Peyer's patch (tissue), 4 donors: Measurements from ENCODE around the gene SPATA2L. TPM values are rescaled to one million over a fixed set of nuclear protein-coding genes. Genes with fewer than 3 reads are reported as not detected.

Experiments used
- DNase-seq, 3 donors: peaks; one replicate each; pipeline ENCODE4 v3.0.0-alpha.2; 2017 to 2019
- H3K27ac ChIP-seq, 4 donors: fragments of 200-600 bp; sonication (generic); one replicate each; pipeline ENCODE4 v1.5.1; 2016 to 2019
- H3K27me3 ChIP-seq, 2 donors: fragments of 200-600 bp; sonication (generic); one replicate each; pipeline ENCODE4 v1.5.1; 2019
- H3K36me3 ChIP-seq, 3 donors: fragments of 200-600 bp; sonication (generic); one replicate each; pipeline ENCODE4 v1.5.1; 2016 to 2019
- H3K4me1 ChIP-seq, 4 donors: fragments of 200-600 bp; sonication (generic); one replicate each; pipeline ENCODE4 v1.5.1; 2016 to 2019
- H3K4me3 ChIP-seq, 4 donors: fragments of 200-600 bp; sonication (generic); 1 replicate in 3 of 4; 2 replicates in 1 of 4; pipeline ENCODE4 v1.5.1; 2016 to 2019; ENCODE audit warnings: mild to moderate bottlenecking in 1 of 4
- H3K9me3 ChIP-seq, 4 donors: fragments of 200-600 bp; sonication (generic); one replicate each; pipeline ENCODE4 v1.5.1; 2016 to 2019; ENCODE audit warnings: mild to moderate bottlenecking in 1 of 4
- POLR2A ChIP-seq, 2 donors: fragments of 450-650 bp; IDR thresholded peaks; one replicate each; pipeline ENCODE4 v1.5.1; 2017; ENCODE audit warnings: antibody characterized with exemption in 2 of 2, mild to moderate bottlenecking in 2 of 2, moderate library complexity in 2 of 2
- total RNA-seq, 4 donors: library from RNA; depleted of rRNA; stranded (reverse); fragments of >200 nt; gene quantifications; one replicate each; pipeline ENCODE4 v1.1.0, GENCODE V29; 2016
- TF ChIP-seq, protein P1 (sequence below), 6 experiments: fragments of 450-650 bp in 4 of 6; fragments of 200-600 bp in 2 of 6; sonication (generic) in 1 of 6; IDR thresholded peaks; one replicate each; pipeline ENCODE4 v1.5.1; 2017 to 2019; ENCODE audit warnings: antibody characterized with exemption in 6 of 6, mild to moderate bottlenecking in 3 of 6, moderate library complexity in 1 of 6

The SPATA2L gene
- total RNA-seq = 10 to 100 TPM; 19.0 to 44.7 (median 36.7) TPM

DNA sequence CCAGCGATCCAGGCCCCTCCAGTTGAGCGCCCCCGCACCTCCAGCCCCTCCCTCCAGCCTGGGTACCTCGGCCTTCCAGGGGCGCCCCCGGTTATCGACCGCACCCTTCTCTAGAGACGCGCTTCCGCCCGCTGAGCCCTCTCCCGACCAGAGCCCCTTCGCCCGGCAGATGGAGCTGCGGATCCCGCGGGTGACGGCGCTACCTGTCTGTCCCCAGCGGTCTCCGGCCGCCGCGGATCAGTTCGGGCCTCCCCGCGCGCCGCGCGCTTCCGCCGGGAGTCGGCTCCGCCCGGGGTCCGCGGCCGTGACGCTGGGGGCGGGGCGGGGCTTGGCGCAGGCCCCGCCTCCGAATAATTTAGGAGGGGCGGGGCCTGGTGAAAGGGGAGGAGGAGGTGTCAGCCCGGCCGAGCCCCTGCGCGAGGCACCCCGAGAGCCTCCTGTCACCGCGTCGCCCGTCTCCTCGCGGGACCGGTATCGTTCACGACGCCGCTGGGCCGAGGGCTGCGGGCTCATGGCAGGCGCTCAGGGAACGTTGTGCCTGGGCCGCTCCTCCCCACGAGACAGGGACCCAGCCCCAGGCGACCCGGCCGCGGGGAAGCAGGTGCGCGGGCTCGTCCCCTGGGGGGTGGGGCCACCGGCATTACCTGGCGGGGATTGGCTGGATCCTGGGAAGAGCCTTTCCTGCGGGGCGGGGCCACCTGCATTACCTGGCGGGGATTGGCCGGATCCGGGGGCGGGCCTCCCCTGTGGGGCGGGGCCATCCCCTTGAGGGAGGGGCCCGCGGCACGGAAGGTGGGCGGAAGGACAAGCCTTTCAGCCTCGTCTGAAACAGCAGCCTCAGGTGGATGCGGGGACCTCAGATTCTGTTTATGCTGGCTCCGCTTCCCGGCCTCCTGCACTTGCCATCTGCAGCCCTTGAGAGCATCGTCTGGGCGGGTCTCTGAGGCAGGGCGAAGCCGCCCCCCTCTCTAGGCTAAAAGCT is at the start of gene SPATA2L:
Gene SPATA2L (minus strand): TSS at position 281 of the 982 bp plus-strand sequence. CDS start 473 bp downstream, outside the sequence.
- Histone ChIP-seq H3K9me3 (no peaks in the 10 kb centered on the region), H3K27me3 (no peaks in the 10 kb centered on the region), H3K4me1 (peaks cover 0 to 35% (median 15%) of the 10 kb centered on the region in 4 donors), H3K27ac (peak within 1 kb of the TSS; percentile 88 to 95 (median 92)), H3K36me3 (peaks cover 0 to 16% (median 0%) of the 10 kb centered on the region in 3 donors), H3K4me3 (peak within 1 kb of the TSS; percentile 70 to 87 (median 78))
- DNase-seq = peak; percentile 97 to 99 (median 99)
- TF ChIP-seq POLR2A (IDR thresholded peaks at IDR 0.05) = peak; percentile 86 to 87
- TF ChIP-seq, protein P1, sequence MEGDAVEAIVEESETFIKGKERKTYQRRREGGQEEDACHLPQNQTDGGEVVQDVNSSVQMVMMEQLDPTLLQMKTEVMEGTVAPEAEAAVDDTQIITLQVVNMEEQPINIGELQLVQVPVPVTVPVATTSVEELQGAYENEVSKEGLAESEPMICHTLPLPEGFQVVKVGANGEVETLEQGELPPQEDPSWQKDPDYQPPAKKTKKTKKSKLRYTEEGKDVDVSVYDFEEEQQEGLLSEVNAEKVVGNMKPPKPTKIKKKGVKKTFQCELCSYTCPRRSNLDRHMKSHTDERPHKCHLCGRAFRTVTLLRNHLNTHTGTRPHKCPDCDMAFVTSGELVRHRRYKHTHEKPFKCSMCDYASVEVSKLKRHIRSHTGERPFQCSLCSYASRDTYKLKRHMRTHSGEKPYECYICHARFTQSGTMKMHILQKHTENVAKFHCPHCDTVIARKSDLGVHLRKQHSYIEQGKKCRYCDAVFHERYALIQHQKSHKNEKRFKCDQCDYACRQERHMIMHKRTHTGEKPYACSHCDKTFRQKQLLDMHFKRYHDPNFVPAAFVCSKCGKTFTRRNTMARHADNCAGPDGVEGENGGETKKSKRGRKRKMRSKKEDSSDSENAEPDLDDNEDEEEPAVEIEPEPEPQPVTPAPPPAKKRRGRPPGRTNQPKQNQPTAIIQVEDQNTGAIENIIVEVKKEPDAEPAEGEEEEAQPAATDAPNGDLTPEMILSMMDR (IDR thresholded peaks at IDR 0.05) = peak in 5 of 6 experiments; percentile 17 to 51 (median 38)

DNA sequence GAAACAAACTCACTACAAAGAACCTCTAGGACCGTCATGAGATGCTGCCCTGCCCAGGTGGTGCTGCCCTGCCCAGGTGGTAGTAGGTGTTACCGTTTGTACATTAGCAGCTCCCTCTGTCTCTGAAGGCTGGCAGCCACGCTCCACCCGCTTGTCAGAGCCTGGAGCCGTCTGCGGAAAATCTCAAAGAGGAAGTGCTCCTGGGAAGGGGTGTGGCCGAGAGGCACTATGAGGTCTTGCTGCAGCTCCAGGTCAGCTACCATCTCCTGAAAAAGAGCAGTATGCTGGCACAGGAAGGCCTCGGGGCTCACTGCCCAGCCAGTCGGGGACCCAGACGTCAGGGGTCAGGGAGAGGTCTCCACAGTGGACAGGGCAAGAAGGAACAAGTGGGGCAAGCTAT is 48.1 kb upstream of the SPATA2L start:
- Histone ChIP-seq H3K36me3 (peaks cover 0 to 28% (median 0%) of the 10 kb centered on the region in 3 donors), H3K9me3 (no peaks in the 10 kb centered on the region), H3K27ac (no peak overlapping the region), H3K27me3 (no peaks in the 10 kb centered on the region), H3K4me1 (peaks cover 0 to 6% (median 0%) of the 10 kb centered on the region in 4 donors), H3K4me3 (no peak overlapping the region)
- DNase-seq = no peak
- TF ChIP-seq, protein P1 (IDR thresholded peaks at IDR 0.05) = no peak
- TF ChIP-seq POLR2A (IDR thresholded peaks at IDR 0.05) = no peak

DNA sequence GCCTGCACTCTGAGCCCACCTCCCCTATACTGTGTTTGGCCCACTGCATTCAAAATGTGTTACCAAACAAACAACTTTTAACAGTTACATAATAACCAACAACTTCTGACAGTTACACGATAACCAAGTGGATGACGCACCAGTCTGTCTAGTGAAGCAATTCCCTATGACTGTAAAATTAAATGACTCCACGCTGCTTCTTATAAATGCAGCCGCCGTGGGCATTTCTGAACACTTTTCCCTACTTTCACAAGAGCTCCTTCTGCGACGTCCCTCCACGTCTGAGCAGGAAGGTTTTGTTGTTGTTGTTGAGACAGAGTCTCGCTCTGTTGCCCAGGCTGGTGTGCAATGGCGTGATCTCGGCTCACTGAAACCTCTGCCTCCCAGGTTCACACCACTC is 47.4 kb upstream of the SPATA2L start:
- H3K4me1 ChIP-seq = peaks cover 0 to 6% (median 0%) of the 10 kb centered on the region in 4 donors
- TF ChIP-seq, protein P1 (IDR thresholded peaks at IDR 0.05) = no peak
- TF ChIP-seq POLR2A (IDR thresholded peaks at IDR 0.05) = no peak
- H3K9me3 ChIP-seq = no peaks in the 10 kb centered on the region
- no peak overlapping the region for H3K27ac ChIP-seq
- H3K4me3 ChIP-seq = no peak overlapping the region
- no peaks in the 10 kb centered on the region for H3K27me3 ChIP-seq
- H3K36me3 ChIP-seq = peaks cover 0 to 33% (median 0%) of the 10 kb centered on the region in 3 donors
- no peak for DNase-seq

DNA sequence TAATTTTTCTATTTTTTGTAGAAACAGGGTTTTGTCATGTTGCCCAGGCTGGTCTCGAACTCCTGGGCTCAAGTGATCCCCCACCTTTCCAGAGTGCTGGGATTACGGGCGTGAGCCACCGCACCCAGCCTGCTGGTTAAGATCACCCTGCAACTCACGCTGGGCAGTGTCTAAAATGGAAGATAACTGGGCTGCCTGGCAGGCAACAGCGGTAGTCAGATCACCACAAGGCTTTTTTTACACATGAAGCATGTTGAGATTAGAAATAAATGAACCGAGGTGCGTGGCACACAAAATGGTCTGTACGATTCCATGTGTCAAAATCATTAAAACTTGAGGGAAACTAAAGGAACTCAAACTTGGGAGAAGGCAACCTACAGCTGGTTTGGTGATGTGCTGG is 46.6 kb upstream of the SPATA2L start:
- Histone ChIP-seq H3K9me3 (no peaks in the 10 kb centered on the region), H3K36me3 (peaks cover 0 to 33% (median 0%) of the 10 kb centered on the region in 3 donors), H3K27me3 (no peaks in the 10 kb centered on the region), H3K27ac (no peak overlapping the region), H3K4me1 (peaks cover 0 to 6% (median 0%) of the 10 kb centered on the region in 4 donors), H3K4me3 (no peak overlapping the region)
- DNase-seq = no peak
- TF ChIP-seq, protein P1 (IDR thresholded peaks at IDR 0.05) = no peak
- TF ChIP-seq POLR2A (IDR thresholded peaks at IDR 0.05) = no peak

- no peak overlapping the region for H3K4me3 ChIP-seq
- H3K27me3 ChIP-seq = no peaks in the 10 kb centered on the region
- peaks cover 0 to 33% (median 0%) of the 10 kb centered on the region in 3 donors for H3K36me3 ChIP-seq
- no peaks in the 10 kb centered on the region for H3K9me3 ChIP-seq
- TF ChIP-seq POLR2A (IDR thresholded peaks at IDR 0.05) = no peak
- TF ChIP-seq, protein P1 (IDR thresholded peaks at IDR 0.05) = no peak
- H3K4me1 ChIP-seq = peaks cover 0 to 6% (median 0%) of the 10 kb centered on the region in 4 donors
- no peak overlapping the region for H3K27ac ChIP-seq
- no peak for DNase-seq
Observed at GRCh38 chr16:89746043-89746442, 44.5 kb upstream of the SPATA2L start.
